SK-N-SH treated with all-trans-retinoic acid at 6 μM for 48 hours (cell line): ENCODE measurements around the gene ZBTB12.
A peak's percentile ranks its signal among the peaks of the same experiment; 100 is the strongest.

Experiments
- ATAC-seq: fragments of 200-7000 bp; cut with Tn5 transposase; 3 replicates; pipeline ENCODE4 v1.9.1; 2020; ENCODE audit warnings: mild to moderate bottlenecking, moderate library complexity
- ARNTL ChIP-seq: fragments of 450-650 bp; formaldehyde crosslinking; IDR thresholded peaks from 2 replicates; pipeline ENCODE4 v1.5.0; 2020; ENCODE audit warnings: low read depth, mild to moderate bottlenecking, moderate library complexity, borderline replicate concordance
- BACH2 ChIP-seq: fragments of 250-450 bp; sonication (Bioruptor Pico); IDR thresholded peaks from 2 replicates; pipeline ENCODE4 v1.9.0; 2021; ENCODE audit warnings: mild to moderate bottlenecking, borderline replicate concordance
- CREB5 ChIP-seq: fragments of 250-450 bp; sonication (Bioruptor Pico); IDR thresholded peaks from 2 replicates; pipeline ENCODE4 v1.5.1; 2020; ENCODE audit warnings: low read depth, mild to moderate bottlenecking, moderate library complexity
- ESRRG ChIP-seq: fragments of 250-450 bp; sonication (Bioruptor Pico); IDR thresholded peaks from 2 replicates; pipeline ENCODE4 v1.6.1; 2021; ENCODE audit warnings: mild to moderate bottlenecking
- GLIS3 ChIP-seq: fragments of 250-450 bp; sonication (Bioruptor Pico); IDR thresholded peaks from 2 replicates; pipeline ENCODE4 v1.5.0; 2020; ENCODE audit warnings: mild to moderate bottlenecking, moderate library complexity
- OSR1 ChIP-seq: fragments of 250-450 bp; sonication (Bioruptor Pico); IDR thresholded peaks from 2 replicates; pipeline ENCODE4 v1.8.0; 2022; ENCODE audit warnings: moderate library complexity, mild to moderate bottlenecking, inconsistent platforms
- PATZ1 ChIP-seq: fragments of 250-450 bp; sonication (Bioruptor Pico); IDR thresholded peaks from 2 replicates; pipeline ENCODE4 v1.8.0; 2020; ENCODE audit warnings: mild to moderate bottlenecking, moderate library complexity, borderline replicate concordance
- PPARA ChIP-seq: fragments of 250-450 bp; sonication (Bioruptor Pico); IDR thresholded peaks from 2 replicates; pipeline ENCODE4 v1.5.0; 2020; ENCODE audit warnings: mild to moderate bottlenecking, borderline replicate concordance
- SNAI2 ChIP-seq: fragments of 250-450 bp; sonication (Bioruptor Pico); IDR thresholded peaks from 2 replicates; pipeline ENCODE4 v1.5.0; 2020; ENCODE audit warnings: mild to moderate bottlenecking, moderate library complexity
- TCF4 ChIP-seq: fragments of 250-450 bp; sonication (Bioruptor Pico); IDR thresholded peaks from 2 replicates; pipeline ENCODE4 v1.8.0; 2021; ENCODE audit warnings: mild to moderate bottlenecking, moderate library complexity, borderline replicate concordance
- TSHZ2 ChIP-seq: fragments of 250-450 bp; sonication (Bioruptor Pico); IDR thresholded peaks from 2 replicates; pipeline ENCODE4 v1.5.0; 2020; ENCODE audit warnings: mild to moderate bottlenecking, moderate library complexity
- ZFP30 ChIP-seq: fragments of 450-650 bp; formaldehyde crosslinking; IDR thresholded peaks from 2 replicates; pipeline ENCODE4 v1.5.0; 2022; ENCODE audit warnings: mild to moderate bottlenecking, moderate library complexity
- ZNF565 ChIP-seq: fragments of 450-650 bp; formaldehyde crosslinking; conservative IDR thresholded peaks from 2 replicates; pipeline ENCODE4 v1.5.0; 2020; ENCODE audit warnings: low read depth, mild to moderate bottlenecking, moderate library complexity
- ZNF70 ChIP-seq: fragments of 450-650 bp; formaldehyde crosslinking; IDR thresholded peaks from 2 replicates; pipeline ENCODE4 v1.5.0; 2020; ENCODE audit warnings: mild to moderate bottlenecking, moderate library complexity
- ZNF8 ChIP-seq: fragments of 450-650 bp; formaldehyde crosslinking; IDR thresholded peaks from 2 replicates; pipeline ENCODE4 v1.5.0; 2020; ENCODE audit warnings: mild to moderate bottlenecking, moderate library complexity

Gene ZBTB12

GRCh38 chr6:31905041-31905440, 3.2 kb upstream of the ZBTB12 start:
- TF ChIP-seq SNAI2 (no peak), ZNF70 (CRISPR knock-in tag) (no peak), ZNF8 (CRISPR knock-in tag) (no peak), OSR1 (CRISPR knock-in tag) (no peak), BACH2 (CRISPR knock-in tag) (no peak), PATZ1 (CRISPR knock-in tag) (no peak), ZNF565 (CRISPR knock-in tag) (no peak), PPARA (CRISPR knock-in tag) (no peak), CREB5 (CRISPR knock-in tag) (no peak)
- ATAC-seq: no peak

- TF ChIP-seq TCF4: no peak
- ATAC-seq: no peak
Measured at GRCh38 chr6:31903957-31904356, 2.1 kb upstream of the ZBTB12 start.

GRCh38 chr6:31901415-31901952, 402 bp downstream of the ZBTB12 start:
- TF ChIP-seq GLIS3 (CRISPR knock-in tag): no peak
- TF ChIP-seq CREB5 (CRISPR knock-in tag): no peak
- no peak for TF ChIP-seq ESRRG (CRISPR knock-in tag)
- no peak for TF ChIP-seq ZNF70 (CRISPR knock-in tag)
- TF ChIP-seq ARNTL: no peak
- no peak for TF ChIP-seq OSR1 (CRISPR knock-in tag)
- 0 out of 2 replicates have a peak, but pooled peaks have one; percentile 27 for TF ChIP-seq PATZ1 (CRISPR knock-in tag)
- TF ChIP-seq TSHZ2 (CRISPR knock-in tag): 0 out of 2 replicates have a peak, but pooled peaks have one; percentile 18
- no peak for TF ChIP-seq PPARA (CRISPR knock-in tag)
- TF ChIP-seq SNAI2: no peak
- ATAC-seq: peak; percentile 14; the same call in 2 of the 3 replicates

GRCh38 chr6:31900917-31901414, 920 bp downstream of the ZBTB12 start:
- no peak for TF ChIP-seq ZFP30 (CRISPR knock-in tag)
- TF ChIP-seq OSR1 (CRISPR knock-in tag): no peak
- TF ChIP-seq, all 23 proteins: peak for 0
- no peak for ATAC-seq
